Gastroesophageal sphincter (tissue), 4 donors: ENCODE measurements around the gene RIC8A. TPM values are rescaled to one million over a fixed set of nuclear protein-coding genes. Genes with fewer than 3 reads are reported as not detected.

Experiments used
- ATAC-seq: fragments of 150-250 bp; one replicate; pipeline ENCODE4 v1.9.1; 2016; ENCODE audit warnings: mild to moderate bottlenecking, moderate library complexity
- H3K27ac ChIP-seq, 4 donors: fragments of 200-600 bp; sonication (generic) in 3 of 4; 1 replicate in 3 of 4; 2 replicates in 1 of 4; pipeline ENCODE4 v1.5.1; 2016 to 2019
- H3K27me3 ChIP-seq: fragments of 200-600 bp; sonication (generic); one replicate; pipeline ENCODE4 v1.5.1; 2019
- H3K36me3 ChIP-seq, 2 donors: fragments of 200-600 bp; sonication (generic); one replicate each; pipeline ENCODE4 v1.5.1; 2019; ENCODE audit warnings: control low read depth in 1 of 2
- H3K4me1 ChIP-seq, 3 donors: fragments of 200-600 bp; sonication (generic); 1 replicate in 2 of 3; 2 replicates in 1 of 3; pipeline ENCODE4 v1.5.1; 2016 to 2019; ENCODE audit warnings: control low read depth in 2 of 3
- H3K4me3 ChIP-seq, 2 donors: fragments of 200-600 bp; sonication (generic); one replicate each; pipeline ENCODE4 v1.5.1; 2019; ENCODE audit warnings: mild to moderate bottlenecking in 1 of 2, moderate library complexity in 1 of 2
- H3K9me3 ChIP-seq, 3 donors: fragments of 200-600 bp; sonication (generic); one replicate each; pipeline ENCODE4 v1.5.1; 2017 to 2019; ENCODE audit warnings: control low read depth in 2 of 3
- CTCF ChIP-seq, 4 experiments: fragments of 200-600 bp in 2 of 4; fragments of 450-650 bp in 2 of 4; sonication (generic) in 1 of 4; IDR thresholded peaks; one replicate each; pipeline ENCODE4 v1.5.1; 2017 to 2019; ENCODE audit warnings: antibody characterized with exemption in 4 of 4, mild to moderate bottlenecking in 2 of 4, moderate library complexity in 2 of 4
- EP300 ChIP-seq: sonication (generic); formaldehyde crosslinking; IDR thresholded peaks from one replicate; pipeline ENCODE4 v1.6.1; 2017; ENCODE audit warnings: antibody characterized with exemption, mild to moderate bottlenecking
- POLR2A ChIP-seq, 2 donors: fragments of 450-650 bp; IDR thresholded peaks; one replicate each; pipeline ENCODE4 v1.6.1; 2017; ENCODE audit warnings: antibody characterized with exemption in 2 of 2, mild to moderate bottlenecking in 2 of 2, moderate library complexity in 1 of 2
- POLR2AphosphoS5 ChIP-seq: sonication (generic); formaldehyde crosslinking; IDR thresholded peaks from one replicate; pipeline ENCODE4 v1.6.1; 2017; ENCODE audit warnings: antibody characterized with exemption
- whole genome bisulfite sequencing, 2 donors: methylation state at CpG; one replicate each; pipeline ENCODE4 v1.1.5; 2018; ENCODE audit warnings: low coverage in 1 of 2; 5-methylcytosine and 5-hydroxymethylcytosine counted together
- total RNA-seq, 4 donors: library from RNA; depleted of rRNA; stranded (reverse); fragments of >200 nt; gene quantifications; one replicate each; pipeline ENCODE4 v1.1.0, GENCODE V29; 2016

RIC8A gene
- total RNA-seq, 4 donors from 2014 or later, result 78.2 to 169 (median 135) TPM

- peaks cover 0 to 61% of the 10 kb centered on the region in 2 donors for H3K36me3 ChIP-seq
Observed at GRCh38 chr11:203945-204586, 3.4 kb upstream of the RIC8A start.

GRCh38 chr11:204587-205109 is 2.9 kb upstream of the RIC8A start:
- whole genome bisulfite sequencing, 2 donors, result 59 to 100% methylated on average over 1 to 4 of the region's 12 CpGs
- H3K27me3 ChIP-seq, result no peaks in the 10 kb centered on the region
- H3K36me3 ChIP-seq, result peaks cover 0 to 64% of the 10 kb centered on the region in 2 donors
- TF ChIP-seq POLR2AphosphoS5, result no peak
- no peak for TF ChIP-seq EP300
- no peak for TF ChIP-seq POLR2A (IDR thresholded peaks at IDR 0.05)
- TF ChIP-seq CTCF (IDR thresholded peaks at IDR 0.05), result no peak
- H3K4me3 ChIP-seq, result no peak overlapping the region
- peaks cover 3 to 53% (median 20%) of the 10 kb centered on the region in 3 donors for H3K4me1 ChIP-seq
- ATAC-seq, result no peak
- no peak overlapping the region for H3K27ac ChIP-seq
- H3K9me3 ChIP-seq, result no peaks in the 10 kb centered on the region

More at GRCh38 chr11:203945-204586, 3.4 kb upstream of the RIC8A start:
- 77 to 94% methylated on average over 2 to 4 of the region's 4 CpGs for WGBS, 2 donors
- TF ChIP-seq CTCF (IDR thresholded peaks at IDR 0.05), result no peak
- TF ChIP-seq EP300, result no peak
- no peak for TF ChIP-seq POLR2A (IDR thresholded peaks at IDR 0.05)
- TF ChIP-seq POLR2AphosphoS5, result no peak
- ATAC-seq, result no peak
- no peaks in the 10 kb centered on the region for H3K27me3 ChIP-seq
- no peaks in the 10 kb centered on the region for H3K9me3 ChIP-seq
- H3K4me3 ChIP-seq, result no peak overlapping the region
- H3K27ac ChIP-seq, result no peak overlapping the region
- H3K4me1 ChIP-seq, result peaks cover 0 to 48% (median 14%) of the 10 kb centered on the region in 3 donors

GRCh38 chr11:205221-206001 is 2.1 kb upstream of the RIC8A start:
- H3K27me3 ChIP-seq, result no peaks in the 10 kb centered on the region
- H3K9me3 ChIP-seq, result no peaks in the 10 kb centered on the region
- peaks cover 3 to 61% (median 27%) of the 10 kb centered on the region in 3 donors for H3K4me1 ChIP-seq
- TF ChIP-seq CTCF (IDR thresholded peaks at IDR 0.05) (no peak), EP300 (no peak), POLR2A (IDR thresholded peaks at IDR 0.05) (no peak), POLR2AphosphoS5 (no peak)
- H3K4me3 ChIP-seq, result peak overlapping the region in 1 of 2 donors; percentile 99
- peaks cover 0 to 65% of the 10 kb centered on the region in 2 donors for H3K36me3 ChIP-seq
- WGBS, 2 donors, result 86% methylated on average over 7 of the region's 16 CpGs; no CpG with 5 or more reads in 1 of the 2 donors
- no peak for ATAC-seq
- peak overlapping the region in 1 of 4 donors; percentile 97 for H3K27ac ChIP-seq

- H3K27ac ChIP-seq, result peak overlapping the region in 3 of 4 donors; percentile 95 to 100 (median 97)
- H3K9me3 ChIP-seq, result no peaks in the 10 kb centered on the region
- ATAC-seq, result no peak
- 68% methylated on average over 5 of the region's 7 CpGs; no CpG with 5 or more reads in 1 of the 2 donors for WGBS, 2 donors
- TF ChIP-seq POLR2AphosphoS5 (no peak), EP300 (no peak), POLR2A (IDR thresholded peaks at IDR 0.05) (no peak), CTCF (IDR thresholded peaks at IDR 0.05) (no peak)
- peaks cover 0 to 65% of the 10 kb centered on the region in 2 donors for H3K36me3 ChIP-seq
- peak overlapping the region; percentile 97 to 99 for H3K4me3 ChIP-seq
- H3K27me3 ChIP-seq, result no peaks in the 10 kb centered on the region
- H3K4me1 ChIP-seq, result peaks cover 3 to 67% (median 31%) of the 10 kb centered on the region in 3 donors
Observed at GRCh38 chr11:206002-206384, 1.5 kb upstream of the RIC8A start.
